H9 (cell line): ENCODE data around the gene RNGTT. TPM values are rescaled to one million over a fixed set of nuclear protein-coding genes. Genes with fewer than 3 reads are reported as not detected.

Experiments used
- DNase-seq: peaks from one replicate; pipeline ENCODE4 v3.0.0-alpha.2; 2017
- H2AFZ ChIP-seq: one replicate; pipeline ENCODE4 v1.6.1; 2013; ENCODE audit warnings: mild to moderate bottlenecking, low read length, control low read depth, moderate library complexity
- H2AK5ac ChIP-seq: 2 replicates; pipeline ENCODE4 v1.6.1; 2013; ENCODE audit warnings: low read length, control low read depth, mixed read lengths; ENCODE audit not compliant: insufficient read length
- H2BK120ac ChIP-seq: one replicate; pipeline ENCODE4 v1.6.1; 2013; ENCODE audit warnings: low read depth, mild to moderate bottlenecking, low read length, control low read depth, inconsistent platforms; ENCODE audit not compliant: poor library complexity, severe bottlenecking
- H2BK12ac ChIP-seq: 2 replicates; pipeline ENCODE4 v1.6.1; 2013; ENCODE audit warnings: low read length, control low read depth, mixed read lengths, low read depth; ENCODE audit not compliant: insufficient read length
- H2BK15ac ChIP-seq: 2 replicates; pipeline ENCODE4 v1.6.1; 2013; ENCODE audit warnings: low read depth, low read length, control low read depth
- H2BK20ac ChIP-seq: one replicate; pipeline ENCODE4 v1.6.1; 2013; ENCODE audit warnings: low read depth, mild to moderate bottlenecking, low read length, control low read depth, inconsistent platforms; ENCODE audit not compliant: poor library complexity, severe bottlenecking
- H2BK5ac ChIP-seq: 2 replicates; pipeline ENCODE4 v1.6.1; 2013; ENCODE audit warnings: low read length, control low read depth, mixed read lengths; ENCODE audit not compliant: insufficient read length
- H3K14ac ChIP-seq: 2 replicates; pipeline ENCODE4 v1.6.1; 2013; ENCODE audit warnings: low read length, control low read depth; ENCODE audit not compliant: insufficient read depth
- H3K18ac ChIP-seq: 2 replicates; pipeline ENCODE4 v1.6.1; 2013; ENCODE audit warnings: low read depth, mild to moderate bottlenecking, mixed read lengths, low read length, control low read depth; ENCODE audit not compliant: insufficient read length
- H3K23ac ChIP-seq: 2 replicates; pipeline ENCODE4 v1.6.1; 2013; ENCODE audit warnings: low read length, control low read depth, mixed read lengths, low read depth; ENCODE audit not compliant: insufficient read length
- H3K23me2 ChIP-seq: 2 replicates; pipeline ENCODE4 v1.6.1; 2013; ENCODE audit warnings: low read depth, mild to moderate bottlenecking, mixed read lengths, low read length, control low read depth; ENCODE audit not compliant: insufficient read length, poor library complexity, severe bottlenecking
- H3K27ac ChIP-seq: 2 replicates; pipeline ENCODE4 v1.5.1; 2013; ENCODE audit warnings: low read length, control low read depth, mixed read lengths, low read depth; ENCODE audit not compliant: insufficient read length
- H3K27me3 ChIP-seq: 2 replicates; pipeline ENCODE4 v1.6.1; 2013; ENCODE audit warnings: low read length, control low read depth, inconsistent platforms; ENCODE audit not compliant: insufficient read depth
- H3K4ac ChIP-seq: 2 replicates; pipeline ENCODE4 v1.6.1; 2013; ENCODE audit warnings: low read depth, mild to moderate bottlenecking, control low read depth, inconsistent platforms, low read length, moderate library complexity
- H3K4me1 ChIP-seq: 2 replicates; pipeline ENCODE4 v1.6.1; 2013; ENCODE audit warnings: low read length, control low read depth, inconsistent platforms; ENCODE audit not compliant: insufficient read depth
- H3K4me2 ChIP-seq: 2 replicates; pipeline ENCODE4 v1.6.1; 2013; ENCODE audit warnings: low read length, control low read depth, mixed read lengths; ENCODE audit not compliant: insufficient read length, insufficient read depth
- H3K56ac ChIP-seq: 2 replicates; pipeline ENCODE4 v1.6.1; 2013; ENCODE audit warnings: low read depth, mild to moderate bottlenecking, mixed read lengths, low read length, control low read depth; ENCODE audit not compliant: insufficient read length
- H3K79me1 ChIP-seq: 2 replicates; pipeline ENCODE4 v1.6.1; 2013; ENCODE audit warnings: low read depth, mild to moderate bottlenecking, moderate library complexity, low read length, control low read depth, inconsistent platforms; ENCODE audit not compliant: insufficient read depth, poor library complexity, severe bottlenecking
- H3K79me2 ChIP-seq: 2 replicates; pipeline ENCODE4 v1.6.1; 2013; ENCODE audit warnings: low read length, control low read depth, inconsistent platforms; ENCODE audit not compliant: insufficient read depth
- H3K9ac ChIP-seq: 2 replicates; pipeline ENCODE4 v1.6.1; 2013; ENCODE audit warnings: low read length, control low read depth, mixed read lengths; ENCODE audit not compliant: insufficient read length; ENCODE audit errors: extremely low read depth
- H3K9me3 ChIP-seq: one replicate; pipeline ENCODE4 v1.6.1; 2013; ENCODE audit warnings: low read depth, low read length, inconsistent platforms; ENCODE audit not compliant: control insufficient read depth
- H3T11ph ChIP-seq: one replicate; pipeline ENCODE4 v1.6.1; 2013; ENCODE audit warnings: mild to moderate bottlenecking, low read length, control low read depth, inconsistent platforms
- H4K20me1 ChIP-seq: one replicate; pipeline ENCODE4 v1.6.1; 2013; ENCODE audit not compliant: control insufficient read depth, insufficient read length, insufficient read depth
- H4K5ac ChIP-seq: 2 replicates; pipeline ENCODE4 v1.6.1; 2013; ENCODE audit warnings: low read depth, mild to moderate bottlenecking, mixed read lengths, low read length, control low read depth; ENCODE audit not compliant: insufficient read length
- H4K8ac ChIP-seq: replicated peaks from 2 replicates; pipeline ENCODE4 v1.6.1; 2013; ENCODE audit warnings: low read length, control low read depth, mixed read lengths, low read depth; ENCODE audit not compliant: insufficient read length
- H4K91ac ChIP-seq: 2 replicates; pipeline ENCODE4 v1.6.1; 2013; ENCODE audit warnings: low read depth, mild to moderate bottlenecking, moderate library complexity, mixed read lengths, low read length, control low read depth; ENCODE audit not compliant: insufficient read length
- H3K27ac Mint-ChIP-seq, 3 experiments: 2 replicates in 2 of 3; 3 replicates in 1 of 3; pipeline ENCODE4 v1.8.0; 2020 to 2021; ENCODE audit warnings: mixed read lengths in 3 of 3, mild to moderate bottlenecking in 1 of 3, moderate library complexity in 1 of 3
- H3K27me3 Mint-ChIP-seq: 2 replicates; pipeline ENCODE4 v1.8.0; 2021; ENCODE audit warnings: low read depth, mild to moderate bottlenecking, moderate library complexity, mixed read lengths
- H3K36me3 Mint-ChIP-seq, 3 experiments: 2 replicates in 2 of 3; 3 replicates in 1 of 3; pipeline ENCODE4 v1.8.0; 2020 to 2021; ENCODE audit warnings: low read depth in 3 of 3, mixed read lengths in 3 of 3; ENCODE audit not compliant: insufficient read depth in 1 of 3
- H3K4me1 Mint-ChIP-seq, 2 experiments: 2 replicates each; pipeline ENCODE4 v1.8.0; 2020; ENCODE audit warnings: mixed read lengths in 2 of 2
- H3K4me3 Mint-ChIP-seq, 2 experiments: 2 replicates in 1 of 2; 3 replicates in 1 of 2; pipeline ENCODE4 v1.8.0; 2020 to 2021; ENCODE audit warnings: mild to moderate bottlenecking in 2 of 2, mixed read lengths in 2 of 2, moderate library complexity in 1 of 2
- H3K9me3 Mint-ChIP-seq, 2 experiments: 2 replicates in 1 of 2; 3 replicates in 1 of 2; pipeline ENCODE4 v1.8.0; 2020; ENCODE audit warnings: mild to moderate bottlenecking in 2 of 2, mixed read lengths in 2 of 2, moderate library complexity in 1 of 2
- CTCF ChIP-seq: fragments of 200-600 bp; sonication (generic); conservative IDR thresholded peaks from 3 replicates; pipeline ENCODE4 v1.8.0; 2021; ENCODE audit warnings: antibody characterized with exemption, mild to moderate bottlenecking
- WGBS: extraction: QIAGEN DNeasy Blood & Tissue Kit; methylation state at CpG from one replicate; pipeline ENCODE4 v1.1.7; 2013; ENCODE audit warnings: missing lambda C conversion rate, low lambda C conversion rate, mixed read lengths; ENCODE audit not compliant: insufficient read length; ENCODE audit errors: extremely low coverage; 5-methylcytosine and 5-hydroxymethylcytosine counted together
- total RNA-seq: library from RNA; stranded (reverse); gene quantifications from 2 replicates; pipeline ENCODE4 v1.2.1, GENCODE V29; 2021

The RNGTT gene
- total RNA-seq, 1 experiment from 2014 or later = 20.5 TPM

- H4K20me1 ChIP-seq = no peaks in the 10 kb centered on the region
- H3K4me1 ChIP-seq = peaks cover 8% of the 10 kb centered on the region; the same call in 1 of the 2 replicates
- H3K18ac ChIP-seq = no peak overlapping the region
- no peak overlapping the region for H3K23ac ChIP-seq
- H3K4ac ChIP-seq = no peak overlapping the region
- no peaks in the 10 kb centered on the region for H3K9me3 ChIP-seq
- peaks cover 18% of the 10 kb centered on the region in 2 experiments for H3K9me3 Mint-ChIP-seq
- no peaks in the 10 kb centered on the region for H3K23me2 ChIP-seq
- H2BK15ac ChIP-seq = no peak overlapping the region
- no CpG with 5 or more reads among the region's 6 CpGs for WGBS
- H3K27ac ChIP-seq = no peak overlapping the region
- H3K27me3 ChIP-seq = no peaks in the 10 kb centered on the region
- no peak for DNase-seq
- H3K27ac Mint-ChIP-seq = no peak overlapping the region
- H3K36me3 Mint-ChIP-seq = peaks cover 9 to 20% (median 9%) of the 10 kb centered on the region in 3 experiments; a peak in 6 of 7 replicates
- H4K91ac ChIP-seq = no peak overlapping the region
- H3K4me2 ChIP-seq = no peak overlapping the region
- no peak overlapping the region for H3K4me3 Mint-ChIP-seq
- no peak overlapping the region for H2BK5ac ChIP-seq
- H2BK20ac ChIP-seq = no peak overlapping the region
- TF ChIP-seq CTCF = no peak
- H2BK12ac ChIP-seq = no peak overlapping the region
- H2AFZ ChIP-seq = no peak overlapping the region
- H3K14ac ChIP-seq = no peak overlapping the region
- no peak overlapping the region for H2AK5ac ChIP-seq
- H2BK120ac ChIP-seq = no peak overlapping the region
- no peak overlapping the region for H3K9ac ChIP-seq
- peaks cover 4% of the 10 kb centered on the region; the same call in 1 of the 2 replicates for H3K27me3 Mint-ChIP-seq
- no peak overlapping the region for H3K56ac ChIP-seq
- H3T11ph ChIP-seq = no peak overlapping the region
- H3K79me1 ChIP-seq = no peaks in the 10 kb centered on the region
- no peak overlapping the region for H4K5ac ChIP-seq
- H4K8ac ChIP-seq = no peak overlapping the region
- peaks cover 18 to 24% of the 10 kb centered on the region in 2 experiments for H3K4me1 Mint-ChIP-seq
- H3K79me2 ChIP-seq = no peaks in the 10 kb centered on the region
Measured at GRCh38 chr6:88565836-88566235, 397.6 kb downstream of the RNGTT start.
